ENCODE data around the gene BPHL. TPM values are rescaled to one million over a fixed set of nuclear protein-coding genes. Genes with fewer than 3 reads are reported as not detected.

The BPHL gene
- polyA plus RNA-seq, 1 of the 3 experiments (the other 2 are of a cell fraction), result 21.7 TPM

- no peak overlapping the region for H2AFZ ChIP-seq (ENCODE audit: low read depth)
- WGBS (ENCODE audit: low lambda C conversion rate), result 92% methylated on average over 15 of the region's 15 CpGs
- peaks cover 20 to 21% of the 10 kb centered on the region in 2 experiments for H3K36me3 ChIP-seq (replicated peaks in 1 of 2; ENCODE audit: control insufficient read depth in 1 of 2, insufficient read depth in 2 of 2, low read length in 1 of 2)
- H3K4me1 ChIP-seq (ENCODE audit: control insufficient read depth in 1 of 2, insufficient read depth in 2 of 2, low read depth in 1 of 2, low read length in 1 of 2), result no peaks in the 10 kb centered on the region; a peak in 1 of 4 replicates
- H3K79me2 ChIP-seq (ENCODE audit: insufficient read depth), result no peaks in the 10 kb centered on the region; the same call in 1 of the 2 replicates
- TF ChIP-seq CTCF (IDR thresholded peaks at IDR 0.05), result no peak
- no peak for TF ChIP-seq USF1 (IDR thresholded peaks at IDR 0.05; ENCODE audit: borderline replicate concordance, low read depth)
- TF ChIP-seq FOXM1 (IDR thresholded peaks at IDR 0.05; ENCODE audit: low read depth), result no peak
- no peak for TF ChIP-seq RFX5 (IDR thresholded peaks at IDR 0.05; ENCODE audit: low read length)
- no peak for TF ChIP-seq YY1 (IDR thresholded peaks at IDR 0.05; ENCODE audit: low read depth)
- TF ChIP-seq PBX3 (IDR thresholded peaks at IDR 0.05), result no peak
- no peak for TF ChIP-seq MAX (IDR thresholded peaks at IDR 0.05; ENCODE audit: low read depth)
- TF ChIP-seq TAF1 (IDR thresholded peaks at IDR 0.05; ENCODE audit: borderline replicate concordance, low read depth, low read length), result no peak
- no peak for TF ChIP-seq CHD2 (IDR thresholded peaks at IDR 0.05; ENCODE audit: low read length, partially characterized antibody)
- no peak for TF ChIP-seq ZBTB33 (IDR thresholded peaks at IDR 0.05; ENCODE audit: borderline replicate concordance, low read depth)
- TF ChIP-seq RAD21 (IDR thresholded peaks at IDR 0.05; ENCODE audit: low read length), result no peak
- no peak for TF ChIP-seq GATA2 (CRISPR knock-in tag; IDR thresholded peaks at IDR 0.05)
- no peaks in the 10 kb centered on the region for H3K27me3 ChIP-seq (ENCODE audit: insufficient read depth)
- ChIA-PET CTCF (interaction anchor here (1.0 to 2.1 kb wide), 2 partner anchors 75 to 123 kb away, joined by 3 to 13 read pairs; no protein-coding TSS in a partner anchor), POLR2A (interaction anchor here (1.1 kb wide), 1 partner anchor 103 kb away, joined by 4 read pairs; no protein-coding TSS in a partner anchor)
- H3K4me2 ChIP-seq, result no peak overlapping the region
- H3F3A ChIP-seq (replicated peaks; ENCODE audit: insufficient read depth), result peaks cover 6% of the 10 kb centered on the region
- H3K9me2 ChIP-seq, result no peaks in the 10 kb centered on the region
- H3K9ac ChIP-seq, result no peak overlapping the region
- no peak for DNase-seq
- no peaks in the 10 kb centered on the region for H4K20me1 ChIP-seq (ENCODE audit: insufficient read depth)
- H3K27ac ChIP-seq (ENCODE audit: low read depth in 2 of 2, low read length in 1 of 2), result no peak overlapping the region
- H3K4me3 ChIP-seq (ENCODE audit: low read depth in 2 of 2, low read length in 1 of 2), result no peak overlapping the region
- no peaks in the 10 kb centered on the region for H3K9me3 ChIP-seq
Measured at GRCh38 chr6:3128356-3129108, 10.0 kb downstream of the BPHL start.

Measured in SK-N-SH (cell line).